Fibroblast of skin of left quadriceps (primary cell): ENCODE measurements around the gene SLK.

Source experiments
- DNase-seq, 2 experiments: peaks; one replicate each; pipeline ENCODE4 v3.0.0-alpha.2; 2013; ENCODE audit warnings: low read depth in 2 of 2

SLK gene

GRCh38 chr10:104033401-104033930, 66.5 kb downstream of the SLK start:
- DNase-seq = no peak

DNA sequence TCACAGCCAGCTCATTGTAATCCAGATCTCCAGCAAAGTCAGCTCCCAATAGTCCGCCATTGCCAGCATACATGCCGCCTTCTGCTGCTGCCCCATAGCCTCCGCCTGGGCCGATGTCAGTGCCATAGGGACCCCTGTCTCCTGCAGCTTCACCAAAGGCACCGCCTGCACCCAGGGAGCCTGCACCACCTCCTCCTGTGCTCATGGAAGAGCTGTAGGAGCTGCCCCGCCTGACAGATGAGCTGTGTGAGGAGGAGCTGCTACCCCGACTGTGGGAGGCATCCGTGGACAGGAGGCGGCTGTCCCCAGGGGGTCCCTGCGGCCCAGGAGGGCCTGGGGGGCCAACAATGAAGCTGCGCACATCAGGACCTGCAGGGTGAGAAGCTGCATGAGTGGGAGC, 67.0 kb downstream of the SLK start:
- DNase-seq = no peak

GRCh38 chr10:104034401-104035193, 67.7 kb downstream of the SLK start:
- DNase-seq = no peak

DNA sequence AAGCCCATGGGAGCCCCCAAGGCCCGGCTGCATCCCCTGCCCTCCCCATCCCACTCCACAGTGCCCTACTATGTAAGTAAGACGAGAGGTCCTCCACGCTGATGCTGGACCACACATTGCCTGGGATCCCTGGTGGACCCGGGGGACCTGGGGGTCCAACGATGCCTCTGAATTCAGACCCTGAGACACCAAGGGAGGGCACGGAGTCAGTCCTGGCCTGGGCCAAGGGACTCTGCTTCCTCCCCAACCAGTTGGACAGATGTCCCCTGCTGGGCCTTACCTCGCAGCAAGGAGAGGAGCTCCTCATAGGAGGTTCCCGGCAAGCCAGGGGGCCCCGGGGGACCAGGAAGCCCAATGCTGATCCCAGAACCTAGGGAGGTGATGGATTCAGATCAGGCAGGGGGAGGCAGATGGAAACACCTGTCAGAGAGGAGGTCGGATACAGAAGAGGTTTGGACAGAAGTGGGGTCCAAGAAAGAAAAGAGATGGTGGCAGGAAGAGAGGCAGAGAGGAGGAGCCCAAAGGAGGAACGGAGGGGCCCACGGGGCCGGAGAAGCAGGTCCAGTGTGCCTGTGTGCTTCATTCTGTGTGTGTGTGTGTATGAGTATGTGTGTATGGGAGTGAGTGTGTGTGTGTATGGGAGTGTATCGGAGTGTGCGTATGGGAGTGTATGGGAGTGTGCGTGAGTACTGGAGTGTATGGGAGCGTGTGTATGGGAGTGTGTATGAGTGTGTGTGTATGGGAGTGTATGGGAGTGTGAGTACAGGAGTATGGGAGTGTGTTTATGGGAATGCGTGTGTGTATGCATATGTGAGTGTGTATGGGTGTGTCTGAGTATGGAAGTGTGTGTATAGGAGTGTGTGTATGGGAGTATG, 68.5 kb downstream of the SLK start:
- no peak for DNase-seq

DNA sequence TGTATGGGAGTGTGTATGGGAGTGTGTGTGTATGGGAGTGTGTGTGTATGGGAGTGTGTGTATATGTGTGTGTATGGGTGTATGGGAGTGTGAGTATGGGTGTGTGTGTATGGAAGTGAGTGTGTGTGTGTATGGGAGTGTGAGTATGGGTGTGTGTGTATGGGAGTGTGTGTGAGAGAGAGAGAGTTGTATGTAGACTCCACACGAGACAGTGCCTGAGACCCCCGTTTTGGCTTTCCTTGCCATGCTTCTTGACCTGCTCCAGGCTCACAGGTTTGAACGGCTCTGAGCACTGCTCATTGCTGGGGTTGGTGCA, 69.1 kb downstream of the SLK start:
- DNase-seq = no peak

GRCh38 chr10:104036518-104037260, 69.7 kb downstream of the SLK start:
- no peak for DNase-seq

DNA sequence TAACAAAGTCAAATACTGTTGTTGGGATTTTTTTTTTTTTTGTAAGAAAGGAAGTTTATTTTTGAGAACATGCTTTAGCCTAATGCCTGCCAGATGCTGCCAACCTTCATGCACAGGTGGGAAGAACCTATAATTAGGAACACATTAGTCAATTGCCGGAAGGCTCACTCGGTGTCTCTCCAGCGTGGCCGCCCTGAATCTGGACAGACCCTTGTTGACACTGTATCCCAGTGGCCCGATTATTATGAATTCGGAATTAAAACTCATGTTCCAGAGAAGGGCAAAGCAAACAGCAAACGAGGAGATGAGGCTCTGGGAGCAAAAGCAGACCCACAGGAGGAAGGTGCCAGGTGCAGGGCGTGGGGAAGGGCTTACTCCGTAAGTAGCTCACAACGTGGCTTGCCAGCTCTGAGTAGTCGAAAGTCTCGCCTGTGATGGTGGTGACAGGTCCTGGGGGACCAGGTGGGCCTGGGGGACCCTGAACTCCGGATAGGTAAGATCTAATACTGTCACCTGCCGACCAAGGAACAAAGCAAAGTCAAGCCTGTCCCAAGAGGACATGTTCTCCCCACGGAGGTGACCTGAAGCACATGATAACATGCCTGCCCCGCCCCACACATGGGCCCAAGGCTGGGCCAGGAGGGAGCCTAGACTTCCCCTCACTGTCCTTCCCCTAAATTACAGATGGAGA, 70.5 kb downstream of the SLK start:
- DNase-seq = no peak

GRCh38 chr10:104038537-104038936, 71.6 kb downstream of the SLK start:
- no peak for DNase-seq

GRCh38 chr10:104038958-104039752, 72.2 kb downstream of the SLK start:
- no peak for DNase-seq

GRCh38 chr10:104040382-104040781, 73.4 kb downstream of the SLK start:
- DNase-seq = no peak

DNA sequence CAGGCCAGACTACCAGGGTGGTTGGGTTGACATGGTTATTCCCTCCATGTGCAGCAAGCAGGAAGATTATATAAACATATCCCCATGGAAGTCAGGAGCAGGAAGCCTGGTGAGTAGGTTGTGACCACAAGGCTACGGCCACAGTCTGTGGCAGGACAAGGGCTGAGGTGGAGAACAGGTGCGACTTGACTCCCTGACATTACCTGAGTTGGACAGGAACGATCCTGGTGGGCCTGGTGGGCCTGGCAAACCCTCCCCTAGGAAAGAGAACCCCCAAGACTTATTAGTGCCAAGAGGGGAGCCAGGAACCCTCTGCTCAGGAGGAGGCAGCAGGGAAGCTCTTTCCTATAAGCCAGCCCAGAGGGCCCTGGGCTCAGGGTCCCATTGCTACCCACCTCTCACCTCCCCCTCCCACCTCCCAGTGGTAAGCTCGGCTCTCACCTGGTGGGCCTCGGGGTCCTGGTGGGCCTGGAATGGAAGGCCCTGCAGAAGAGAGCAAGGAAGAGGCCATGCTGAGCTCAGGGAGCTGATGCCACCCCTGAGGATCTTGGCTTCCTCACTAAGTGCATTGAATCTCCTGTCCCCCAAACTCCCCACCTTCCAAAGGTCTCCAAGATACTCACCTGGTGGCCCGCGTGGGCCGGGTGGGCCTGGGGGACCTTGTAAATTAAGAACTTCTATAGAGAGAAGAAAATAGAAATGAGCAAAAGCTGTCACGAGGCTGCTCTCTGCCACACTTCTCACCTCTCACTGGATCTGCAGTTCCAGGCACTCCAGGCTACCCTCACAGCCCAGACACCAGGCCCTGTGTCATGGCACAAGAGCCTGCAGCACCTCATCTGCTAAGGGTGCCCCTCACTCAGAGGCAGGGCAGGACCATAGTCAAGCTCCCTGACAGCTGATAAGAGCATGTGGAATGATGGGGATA, 74.2 kb downstream of the SLK start:
- no peak for DNase-seq

DNA sequence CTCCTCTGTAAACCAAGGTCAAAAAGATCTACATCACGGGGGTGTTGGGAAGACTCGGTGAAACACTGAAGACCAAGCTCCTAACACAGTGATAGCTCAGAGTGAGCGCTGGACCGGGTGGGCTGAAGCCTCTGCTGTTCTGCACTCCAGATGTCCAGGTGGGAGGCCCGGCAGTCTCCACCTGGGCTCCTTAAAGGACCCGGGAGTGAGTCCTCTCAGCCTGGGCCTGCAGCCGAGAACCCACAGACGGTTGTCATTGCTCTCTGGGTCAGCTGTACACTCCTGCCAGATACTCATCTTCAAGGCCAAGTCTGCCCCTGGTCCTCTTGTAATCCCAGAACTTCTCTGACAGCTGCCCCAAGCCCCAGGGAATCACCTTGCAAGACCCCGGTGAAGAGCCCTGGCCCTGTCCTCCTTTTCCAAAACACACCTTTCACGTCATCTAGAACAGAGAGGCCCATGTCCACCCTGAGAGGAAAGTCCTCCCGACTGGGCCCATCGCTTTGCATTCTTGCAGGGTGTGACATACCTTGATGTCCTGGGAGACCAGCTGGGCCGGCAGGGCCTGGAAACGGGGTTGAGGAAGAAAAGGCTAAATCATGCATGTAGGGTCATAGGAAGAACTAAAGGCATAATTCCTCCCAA, 75.1 kb downstream of the SLK start:
- DNase-seq = no peak

- no peak for DNase-seq
Measured at GRCh38 chr10:104043185-104043830, 76.4 kb downstream of the SLK start.

GRCh38 chr10:104043854-104044253, 76.9 kb downstream of the SLK start:
- DNase-seq = no peak

- DNase-seq = peak; percentile 27 to 37
Measured at GRCh38 chr10:104045151-104046089, 78.5 kb downstream of the SLK start.

DNA sequence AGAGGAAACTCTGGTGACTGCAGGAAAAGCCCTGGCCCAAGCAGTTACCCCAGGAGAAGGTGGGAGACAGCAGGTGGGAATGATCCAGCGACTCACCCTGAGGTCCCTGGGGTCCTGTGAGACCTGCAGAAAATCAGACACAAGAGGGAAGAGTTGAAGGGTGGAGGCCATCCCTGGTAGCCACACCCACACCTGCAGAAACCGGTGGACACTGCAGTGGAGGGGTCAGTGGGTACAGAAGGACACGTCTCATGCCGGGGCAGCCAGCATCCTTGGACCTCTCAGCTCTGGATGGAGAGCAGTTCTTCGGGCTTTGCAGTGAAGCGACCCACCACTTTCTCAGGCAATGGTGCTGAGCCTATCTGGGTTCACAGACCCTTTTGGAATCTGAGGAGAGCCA, 79.7 kb downstream of the SLK start:
- DNase-seq = no peak

- no peak for DNase-seq
Measured at GRCh38 chr10:104049504-104050250, 82.7 kb downstream of the SLK start.
